GM21390 (cell line): Measurements from ENCODE around the gene GPR27.

ENCODE experiments used
- ATAC-seq: cut with Tn5 transposase; IDR thresholded peaks from one replicate; pipeline ENCODE4 v1.9.1; 2021; ENCODE audit not compliant: unreplicated experiment

GPR27 gene

DNA sequence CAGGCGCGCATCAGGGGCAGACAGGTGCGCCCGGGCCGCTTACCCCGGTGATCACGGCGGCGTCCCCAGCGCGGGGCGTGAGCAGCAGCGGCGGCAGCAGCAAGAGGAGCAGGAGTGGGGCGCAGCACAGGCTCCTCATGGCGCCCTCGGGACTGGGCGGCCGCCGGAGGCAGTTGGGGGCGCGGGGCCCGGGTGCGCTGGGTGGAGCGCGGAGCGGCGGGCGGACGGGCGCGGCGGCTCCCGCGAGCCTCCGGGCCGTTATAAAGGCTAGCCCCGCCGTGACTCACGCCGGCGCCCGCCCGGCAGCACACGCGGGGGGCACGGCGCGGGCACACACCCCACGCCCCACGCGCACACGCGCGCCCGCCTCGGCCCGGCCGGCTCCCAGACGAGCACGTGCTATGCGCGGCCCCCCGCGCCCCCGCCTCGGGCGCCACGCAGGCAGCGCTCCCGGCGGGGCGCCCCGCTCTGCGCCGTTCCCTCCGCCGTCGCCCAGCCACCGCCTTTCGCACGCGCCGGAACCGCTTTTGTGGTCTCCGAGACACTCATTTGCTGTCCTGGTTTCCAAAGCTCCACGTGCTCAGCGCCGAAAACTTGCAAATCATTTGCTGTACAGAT, 31.4 kb downstream of the GPR27 start, which contains the start of gene PROK2:
Gene PROK2, minus strand, starts transcription at position 235 of the 618 bp plus-strand sequence. Its CDS starts 96 bp downstream, at position 139.
- ATAC-seq: no peak

DNA sequence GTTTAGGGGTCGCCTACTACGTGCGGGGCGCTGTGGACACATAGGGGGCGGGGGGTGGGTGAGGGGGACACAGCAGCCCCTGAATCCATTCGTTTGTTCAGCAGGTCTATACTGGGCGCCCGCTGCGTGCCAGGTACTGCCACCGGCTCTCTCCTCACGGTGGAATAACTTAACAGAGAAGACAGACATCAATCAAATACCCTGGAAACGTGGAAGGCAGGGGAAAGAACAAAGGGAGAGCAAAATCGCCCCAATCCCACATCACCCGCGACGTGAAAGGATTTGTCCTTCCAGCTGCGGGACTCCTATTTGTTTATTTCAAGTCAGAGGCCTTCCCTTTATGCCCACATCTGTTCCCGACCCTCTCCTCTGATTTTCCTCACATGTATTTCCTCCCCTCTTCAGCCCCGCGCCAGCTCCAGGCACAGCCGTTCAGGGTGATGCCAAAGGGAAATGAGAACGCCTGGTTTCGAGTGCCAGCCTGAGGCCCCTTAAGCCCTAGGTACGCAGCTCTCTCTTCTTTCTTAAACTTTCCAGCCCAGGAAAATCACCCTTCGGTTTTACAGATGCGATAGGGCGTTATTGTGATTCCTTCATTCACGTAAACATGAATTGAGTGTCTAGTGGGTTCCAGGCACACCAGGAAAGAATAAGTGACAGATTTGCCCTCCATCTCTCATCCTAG, 32.0 kb downstream of the GPR27 start:
- ATAC-seq: no peak

DNA sequence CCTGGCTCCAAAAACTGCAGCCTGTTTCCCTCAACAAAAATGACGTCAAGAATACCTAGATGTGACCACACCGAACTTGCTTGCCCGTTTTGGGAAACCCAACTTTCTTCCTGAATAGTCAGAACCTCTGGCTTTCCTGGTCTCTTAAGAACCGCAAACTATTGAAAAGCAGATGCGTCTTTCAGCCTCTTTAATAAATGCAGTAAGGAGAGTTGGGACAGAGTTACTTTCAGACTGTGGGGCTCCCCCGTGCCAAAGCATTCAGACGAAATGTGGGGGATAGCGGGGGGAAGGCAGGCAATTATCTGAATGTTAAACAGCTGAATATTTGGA, 32.5 kb downstream of the GPR27 start:
- ATAC-seq: no peak

DNA sequence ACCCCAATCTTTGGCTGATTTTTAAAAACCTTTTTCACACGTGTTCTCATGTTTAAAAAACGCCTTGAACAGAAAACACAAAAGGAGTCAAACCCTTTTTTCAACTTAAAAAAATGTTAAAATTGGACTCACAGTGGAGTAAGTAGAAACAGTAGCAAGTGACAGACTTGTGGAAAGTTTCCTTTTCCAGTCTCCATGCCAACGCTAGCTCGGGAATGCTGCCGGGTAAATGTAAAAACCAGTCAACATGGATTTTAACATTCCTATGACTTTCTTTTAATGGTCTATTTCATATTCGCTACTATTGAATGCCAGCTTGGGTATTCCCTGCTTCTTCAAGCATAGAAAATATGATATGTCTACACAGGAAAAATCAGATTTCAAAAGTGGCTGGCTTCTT, 32.9 kb downstream of the GPR27 start:
- ATAC-seq: no peak

DNA sequence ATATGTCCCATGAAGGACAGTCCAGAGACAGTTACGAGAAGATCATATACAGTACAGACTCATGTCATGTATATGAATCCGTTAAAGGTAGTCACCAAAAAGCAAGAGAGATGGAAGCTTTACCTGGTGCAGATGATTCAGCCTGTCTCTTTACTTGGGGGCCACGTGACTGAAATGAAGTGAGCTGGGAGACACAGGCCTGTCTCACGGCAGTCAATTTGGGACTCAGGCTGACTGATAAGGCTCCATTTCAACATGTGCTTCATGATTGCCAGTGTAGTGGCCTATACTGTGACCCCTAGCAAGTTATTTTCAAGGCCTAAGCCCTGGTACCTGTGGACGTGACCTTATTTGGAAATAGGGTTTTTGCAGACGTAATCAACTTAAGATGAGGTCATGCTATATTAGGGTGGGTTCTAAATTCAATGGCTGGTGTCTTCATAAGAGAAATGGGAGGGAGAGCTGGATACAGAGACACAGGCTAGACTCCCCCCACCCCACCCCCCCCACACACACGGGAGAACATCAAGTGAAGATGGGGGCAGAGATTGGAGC, 34.3 kb downstream of the GPR27 start:
- ATAC-seq: no peak

DNA sequence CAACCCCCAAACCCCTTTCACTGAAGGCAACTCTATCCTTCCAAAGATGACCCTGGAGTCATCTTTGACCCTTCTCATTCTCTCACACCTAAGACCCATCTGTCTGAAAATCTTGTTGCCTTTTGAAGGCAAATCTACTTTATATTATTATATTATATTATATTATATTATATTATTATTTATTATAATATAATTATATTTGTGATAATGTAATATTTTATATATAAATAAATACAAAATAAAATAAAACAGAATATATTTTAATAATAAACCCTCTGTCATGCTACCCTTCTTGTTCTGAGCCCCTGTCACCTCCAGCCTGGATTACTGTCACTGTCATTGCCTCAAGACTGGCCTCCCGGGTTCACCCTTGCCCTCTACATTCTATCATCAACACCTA, 36.3 kb downstream of the GPR27 start:
- no peak for ATAC-seq

DNA sequence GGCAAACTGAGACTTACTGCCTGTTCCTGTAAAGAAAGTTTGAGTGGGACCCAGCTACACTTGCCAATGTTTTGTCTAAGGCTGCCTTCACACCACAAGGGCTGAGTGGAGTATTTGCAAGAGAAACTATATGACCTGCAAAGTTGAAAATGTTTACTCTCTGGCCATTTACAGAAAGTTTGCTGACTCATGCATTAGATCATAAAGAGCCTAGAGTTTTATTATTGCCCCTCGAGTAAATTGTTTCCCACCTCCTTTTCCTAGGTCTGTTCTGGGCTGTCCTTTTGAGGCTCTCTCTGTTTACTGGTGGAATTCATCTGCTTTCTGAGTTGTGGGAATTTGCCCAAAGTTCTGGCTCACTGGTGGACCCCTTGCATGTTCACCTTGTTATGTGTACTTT, 38.0 kb downstream of the GPR27 start:
- no peak for ATAC-seq

DNA sequence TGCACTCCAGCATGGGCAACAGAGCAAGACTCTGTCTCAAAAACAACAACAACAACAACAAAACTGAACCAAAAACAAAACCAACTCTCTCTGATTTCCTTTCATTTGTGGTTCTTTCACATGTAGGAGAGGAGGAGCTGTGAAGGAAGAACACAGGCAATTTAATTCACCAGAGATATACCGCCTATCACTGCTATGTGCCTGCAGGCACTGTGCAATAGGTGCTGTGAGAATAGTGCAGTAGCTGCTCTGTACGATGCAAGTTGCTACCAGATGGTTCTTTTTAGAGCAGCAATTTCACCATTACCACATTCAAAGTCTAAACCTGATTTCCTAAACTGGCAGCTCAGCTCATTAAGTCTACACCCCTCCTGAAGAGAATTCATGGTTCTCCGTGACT, 42.6 kb downstream of the GPR27 start:
- ATAC-seq: no peak

DNA sequence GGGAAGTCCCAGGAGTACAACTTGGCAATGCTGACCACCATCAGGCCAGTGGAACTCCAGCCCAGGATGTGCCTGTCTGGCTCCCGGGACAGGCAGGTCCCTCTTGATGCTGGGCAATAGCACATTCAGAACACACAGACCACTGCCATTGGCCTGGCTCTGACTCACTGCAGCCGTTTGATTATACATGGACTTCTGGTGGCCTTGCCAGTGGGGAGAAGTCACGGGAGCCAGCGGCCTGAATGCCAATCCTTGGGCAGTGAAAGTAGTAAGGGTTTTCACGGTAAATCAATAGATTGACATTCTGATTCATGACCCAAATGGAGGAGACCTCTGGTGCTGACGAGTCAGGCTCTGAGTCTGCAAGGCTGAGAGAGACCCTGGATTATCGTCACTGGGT, 43.8 kb downstream of the GPR27 start:
- ATAC-seq: no peak

DNA sequence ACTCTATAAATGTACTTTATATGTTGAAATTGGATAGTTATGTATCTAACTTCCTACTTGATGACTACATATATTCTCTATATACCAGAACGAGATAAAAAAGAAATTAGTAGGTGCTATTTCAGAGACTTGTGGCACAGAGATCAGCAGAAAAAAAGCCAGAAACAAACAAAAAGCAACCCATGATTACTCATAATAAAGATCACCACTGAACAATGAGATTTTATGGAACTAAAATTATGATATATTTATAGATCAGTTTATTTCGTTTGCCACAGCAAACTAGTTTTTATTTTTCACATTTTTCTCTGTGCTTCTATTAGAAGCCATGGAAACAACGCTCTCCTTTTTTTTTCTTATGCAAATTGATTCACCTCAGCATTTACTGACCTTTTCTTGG, 46.4 kb downstream of the GPR27 start:
- ATAC-seq: no peak

DNA sequence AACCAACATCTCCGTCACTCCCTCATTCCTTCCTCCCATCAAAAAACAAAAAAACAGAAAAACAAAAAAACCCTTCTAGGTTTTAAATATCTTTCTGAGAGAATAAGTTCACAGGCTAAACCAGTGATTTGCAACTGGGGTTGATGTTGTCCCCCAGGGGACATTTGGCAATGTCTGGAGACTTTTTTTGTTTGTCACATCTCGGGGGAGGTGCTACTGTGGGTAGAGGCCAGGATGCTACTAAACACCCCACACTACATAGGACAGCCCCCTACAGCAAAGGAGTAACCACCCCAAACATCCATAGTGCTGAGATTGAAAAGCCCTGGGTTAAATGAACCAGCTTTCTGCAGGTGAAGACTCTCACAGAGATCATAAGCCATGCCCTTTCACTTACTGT, 48.3 kb downstream of the GPR27 start:
- no peak for ATAC-seq

DNA sequence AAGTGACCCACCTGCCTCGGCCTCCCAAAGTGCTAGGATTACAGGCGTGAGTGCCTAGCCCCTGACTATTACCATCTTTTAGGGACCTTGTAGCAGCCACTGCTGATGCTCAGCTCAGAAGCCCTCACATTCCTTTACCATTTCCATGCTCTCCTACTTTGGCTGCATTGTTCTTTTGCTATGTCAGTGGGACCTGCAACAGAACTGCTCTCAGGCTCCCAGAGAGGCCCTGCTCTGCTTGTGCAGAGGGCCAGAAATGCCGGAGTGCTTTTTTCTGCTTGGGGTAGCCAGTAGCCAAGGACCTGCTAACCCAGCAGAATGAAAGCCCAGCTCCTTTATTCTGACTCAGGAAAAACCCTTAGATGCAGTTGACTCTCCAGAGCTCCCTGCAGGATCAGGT, 49.6 kb downstream of the GPR27 start:
- ATAC-seq: no peak

DNA sequence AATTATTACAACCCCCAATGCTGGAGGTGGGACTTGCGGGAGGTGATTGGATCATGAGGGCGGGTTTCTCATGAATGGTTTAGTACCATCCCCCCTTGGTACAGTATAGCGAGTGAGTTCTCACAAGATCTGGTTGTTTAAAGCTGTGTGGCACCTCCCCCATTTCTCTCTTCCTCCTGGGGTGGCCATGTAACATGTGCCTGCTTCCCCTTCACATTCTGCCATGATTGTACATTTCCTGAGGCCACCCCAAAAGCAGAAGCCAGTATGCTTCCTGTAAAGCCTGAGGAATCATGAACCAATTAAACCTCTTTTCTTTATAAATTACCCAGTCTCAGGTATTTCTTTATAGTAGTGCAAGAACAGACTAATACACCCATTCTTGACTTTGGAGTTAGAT, 51.5 kb downstream of the GPR27 start:
- ATAC-seq: no peak

DNA sequence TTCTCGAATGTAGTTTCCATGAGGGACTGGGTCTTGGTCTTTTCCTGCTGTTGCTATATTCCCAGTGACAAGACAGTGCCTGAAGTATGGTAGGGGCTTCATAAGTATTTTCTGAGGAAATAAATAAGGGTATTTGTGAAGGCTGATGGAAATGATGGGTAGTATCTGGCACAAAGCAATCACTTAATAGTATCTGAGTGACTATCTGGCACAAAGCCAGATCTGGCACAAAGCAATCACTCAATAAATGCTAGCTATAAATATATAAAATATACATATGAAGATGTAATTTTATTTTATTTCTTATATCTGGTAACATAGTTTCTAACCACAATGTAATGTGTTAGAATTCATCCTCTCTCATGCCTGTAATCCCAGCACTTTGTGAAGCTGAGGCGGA, 52.0 kb downstream of the GPR27 start:
- no peak for ATAC-seq
